HepG2 (cell line): Measurements from ENCODE around the gene SLC16A7.

Experiments
- CTCF ChIP-seq: sonication (generic); formaldehyde crosslinking; IDR thresholded peaks from 2 replicates; pipeline ENCODE4 v1.5.0; 2020; ENCODE audit warnings: mild to moderate bottlenecking, missing genetic modification reagents, moderate library complexity
- KDM2A ChIP-seq: sonication (generic); formaldehyde crosslinking; IDR thresholded peaks from 2 replicates; pipeline ENCODE4 v1.4.0; 2020; ENCODE audit warnings: low read depth, missing genetic modification reagents, borderline replicate concordance
- POLR2A ChIP-seq, 2 experiments: IDR thresholded peaks; 2 replicates each; pipeline ENCODE4 v1.6.1; 2011; ENCODE audit warnings: low read depth in 2 of 2, low read length in 2 of 2, mild to moderate bottlenecking in 1 of 2, moderate library complexity in 1 of 2; ENCODE audit not compliant: insufficient read depth in 1 of 2
- TOE1 ChIP-seq: sonication (generic); formaldehyde crosslinking; IDR thresholded peaks from 2 replicates; pipeline ENCODE4 v1.4.0; 2020; ENCODE audit warnings: mild to moderate bottlenecking, missing genetic modification reagents
- ZNF670 ChIP-seq: sonication (generic); formaldehyde crosslinking; IDR thresholded peaks from 2 replicates; pipeline ENCODE4 v1.8.0; 2022; ENCODE audit warnings: mild to moderate bottlenecking, missing genetic modification reagents, borderline replicate concordance

- no peak for TF ChIP-seq TOE1 (CRISPR knock-in tag)
- no peak for TF ChIP-seq KDM2A
- no peak for TF ChIP-seq POLR2A (IDR thresholded peaks at IDR 0.05; ENCODE audit: insufficient read depth in 1 of 2, low read depth in 2 of 2, low read length in 2 of 2)
- no peak for TF ChIP-seq CTCF (CRISPR knock-in tag)
- no peak for TF ChIP-seq ZNF670 (CRISPR knock-in tag)
Measured at GRCh38 chr12:59719701-59720100, 123.9 kb downstream of the SLC16A7 start.
